ENCODE results near the gene MPZL3.
"Not testable (repeated sequence)": the region's sequence is repeated elsewhere in the genome, so short reads cannot be mapped to it uniquely, and the experiment has no call there.

MPZL3 gene

GRCh38 chr11:118198370-118198769 is 53.8 kb downstream of the MPZL3 start:
- Histone ChIP-seq H3K4me1 (ENCODE audit: insufficient read depth, insufficient read length) (no peaks in the 10 kb centered on the region), H3K4me3 (ENCODE audit: insufficient read length, low read depth) (no peak overlapping the region)
- no peak for DNase-seq (ENCODE audit: low read depth, low spot score)

GRCh38 chr11:118194835-118195627 is 57.1 kb downstream of the MPZL3 start:
- no peak for TF ChIP-seq ZNF274 (IDR thresholded peaks at IDR 0.05; ENCODE audit: low read depth, low read length)
- TF ChIP-seq SUZ12 (IDR thresholded peaks at IDR 0.05; ENCODE audit: extremely low read depth, insufficient read depth, insufficient read length) = no peak
- no peak for TF ChIP-seq YY1 (IDR thresholded peaks at IDR 0.05; ENCODE audit: insufficient read depth, insufficient read length)
- H3K9me3 ChIP-seq (ENCODE audit: insufficient read depth, low read length) = no peaks in the 10 kb centered on the region; the same call in 1 of the 2 replicates
- DNase-seq (ENCODE audit: low read depth, low spot score) = no peak
- no peaks in the 10 kb centered on the region for H3K27me3 ChIP-seq (ENCODE audit: insufficient read depth, insufficient read length)
- H3K9ac ChIP-seq (ENCODE audit: insufficient read length, low read depth) = peak overlapping the region; percentile 28
- H3K4me3 ChIP-seq (ENCODE audit: insufficient read length, low read depth) = no peak overlapping the region
- no peaks in the 10 kb centered on the region for H3K36me3 ChIP-seq (ENCODE audit: insufficient read depth, insufficient read length, low read length)
- no peaks in the 10 kb centered on the region for H3K4me1 ChIP-seq (ENCODE audit: insufficient read depth, insufficient read length)

More at GRCh38 chr11:118198370-118198769, 53.8 kb downstream of the MPZL3 start:
- Histone ChIP-seq H3K36me3 (ENCODE audit: insufficient read depth, insufficient read length, low read length) (no peaks in the 10 kb centered on the region), H3K27me3 (ENCODE audit: insufficient read depth, insufficient read length) (no peaks in the 10 kb centered on the region), H3K9me3 (ENCODE audit: insufficient read depth, low read length) (no peaks in the 10 kb centered on the region), H3K9ac (ENCODE audit: insufficient read length, low read depth) (no peak overlapping the region)
- TF ChIP-seq YY1 (IDR thresholded peaks at IDR 0.05; ENCODE audit: insufficient read depth, insufficient read length) = no peak
- TF ChIP-seq SUZ12 (IDR thresholded peaks at IDR 0.05; ENCODE audit: extremely low read depth, insufficient read depth, insufficient read length) = no peak
- TF ChIP-seq ZNF274 (IDR thresholded peaks at IDR 0.05; ENCODE audit: low read depth, low read length) = no peak

DNA sequence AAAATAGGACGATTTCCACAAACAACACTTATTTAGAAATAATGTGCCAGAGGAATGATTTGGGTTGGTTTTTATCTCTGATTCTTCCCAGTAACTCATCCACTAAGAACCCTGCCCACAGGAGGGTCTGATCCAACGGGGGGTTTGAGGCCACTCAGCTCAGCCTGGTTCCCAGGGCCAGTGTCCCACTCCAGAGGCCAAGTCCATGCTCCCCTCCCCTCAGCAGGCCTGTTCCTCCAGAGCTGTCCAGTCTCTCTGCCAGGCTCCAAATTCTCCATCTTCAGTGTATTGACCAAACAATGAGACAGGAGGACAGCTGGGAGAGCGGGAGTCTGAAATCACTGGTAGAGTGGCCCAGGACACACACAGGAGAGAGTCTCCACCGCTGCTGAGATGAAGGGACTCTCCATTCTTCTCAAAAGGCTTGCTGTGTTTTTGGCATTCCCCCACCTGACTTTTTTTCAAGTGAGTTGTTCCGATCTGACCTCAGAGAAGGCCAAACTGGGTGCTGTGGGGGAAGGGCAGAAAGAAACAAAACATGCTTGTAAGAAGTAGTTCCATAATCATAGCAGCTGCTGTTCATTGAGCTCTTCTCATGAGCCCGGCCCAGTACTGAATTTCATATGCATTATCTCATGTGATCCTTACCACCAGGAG is 58.1 kb downstream of the MPZL3 start:
- H3K36me3 ChIP-seq (ENCODE audit: insufficient read depth, insufficient read length, low read length) = no peaks in the 10 kb centered on the region
- no peak for DNase-seq (ENCODE audit: low read depth, low spot score)
- H3K9me3 ChIP-seq (ENCODE audit: insufficient read depth, low read length) = no peaks in the 10 kb centered on the region; the same call in 1 of the 2 replicates
- H3K4me3 ChIP-seq (ENCODE audit: insufficient read length, low read depth) = no peak overlapping the region
- H3K9ac ChIP-seq (ENCODE audit: insufficient read length, low read depth) = no peak overlapping the region
- H3K4me1 ChIP-seq (ENCODE audit: insufficient read depth, insufficient read length) = no peaks in the 10 kb centered on the region
- TF ChIP-seq ZNF274 (IDR thresholded peaks at IDR 0.05; ENCODE audit: low read depth, low read length) (no peak), YY1 (IDR thresholded peaks at IDR 0.05; ENCODE audit: insufficient read depth, insufficient read length) (no peak), SUZ12 (IDR thresholded peaks at IDR 0.05; ENCODE audit: extremely low read depth, insufficient read depth, insufficient read length) (no peak)
- H3K27me3 ChIP-seq (ENCODE audit: insufficient read depth, insufficient read length) = no peaks in the 10 kb centered on the region

DNA sequence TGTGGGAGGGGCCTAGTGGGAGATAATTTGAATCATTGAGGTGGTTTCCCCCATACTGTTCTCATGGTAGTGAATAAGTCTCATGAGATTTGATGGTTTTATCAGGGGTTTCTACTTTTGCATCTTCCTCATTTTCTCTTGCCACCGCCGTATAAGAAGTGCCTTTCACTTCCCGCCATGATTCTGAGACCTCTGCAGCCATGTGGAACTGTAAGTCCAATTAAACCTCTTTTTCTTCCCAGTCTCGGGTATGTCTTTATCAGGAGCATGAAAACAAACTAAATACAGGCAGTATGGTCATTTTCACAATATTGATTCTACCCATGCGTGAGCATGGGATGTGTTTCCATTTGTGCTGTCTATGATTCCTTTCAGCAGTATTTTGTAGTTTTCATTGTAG is 59.3 kb downstream of the MPZL3 start:
- H3K27me3 ChIP-seq (ENCODE audit: insufficient read depth, insufficient read length); DNase-seq (ENCODE audit: low read depth, low spot score); H3K4me1 ChIP-seq (ENCODE audit: insufficient read depth, insufficient read length); H3K9me3 ChIP-seq (ENCODE audit: insufficient read depth, low read length); H3K9ac ChIP-seq (ENCODE audit: insufficient read length, low read depth); H3K4me3 ChIP-seq (ENCODE audit: insufficient read length, low read depth); H3K36me3 ChIP-seq (ENCODE audit: insufficient read depth, insufficient read length, low read length): not testable (repeated sequence)

DNA sequence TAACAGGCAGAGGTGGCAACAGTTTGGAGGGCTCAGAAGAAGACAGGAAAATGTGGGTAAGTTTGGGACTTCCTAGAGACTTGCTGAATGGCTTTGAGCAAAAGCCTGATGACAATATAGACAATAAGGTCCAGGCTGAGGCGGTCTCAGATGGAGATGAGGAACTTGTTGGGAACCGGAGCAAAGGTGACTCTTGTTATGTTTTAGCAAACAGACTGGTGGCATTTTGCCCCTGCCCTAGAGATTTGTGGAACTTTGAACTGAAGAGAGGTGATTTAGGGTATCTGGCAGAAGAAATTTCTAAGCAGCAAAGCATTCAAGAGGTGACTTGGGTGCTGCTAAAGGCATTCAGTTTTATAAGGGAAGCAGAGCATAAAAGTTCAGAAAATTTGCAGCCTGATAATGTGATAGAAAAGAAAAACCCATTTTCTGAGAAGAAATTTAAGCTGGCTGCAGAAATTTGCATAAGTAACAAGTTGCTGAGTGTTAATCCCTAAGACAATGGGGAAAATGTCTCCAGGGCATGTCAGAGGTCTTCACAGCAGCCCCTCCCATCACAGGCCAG is 61.1 kb downstream of the MPZL3 start:
- H3K9me3 ChIP-seq (ENCODE audit: insufficient read depth, low read length); H3K9ac ChIP-seq (ENCODE audit: insufficient read length, low read depth); H3K36me3 ChIP-seq (ENCODE audit: insufficient read depth, insufficient read length, low read length); H3K27me3 ChIP-seq (ENCODE audit: insufficient read depth, insufficient read length); H3K4me3 ChIP-seq (ENCODE audit: insufficient read length, low read depth); DNase-seq (ENCODE audit: low read depth, low spot score); H3K4me1 ChIP-seq (ENCODE audit: insufficient read depth, insufficient read length): not testable (repeated sequence)

- no peak for DNase-seq (ENCODE audit: low read depth, low spot score)
- Histone ChIP-seq H3K27me3 (ENCODE audit: insufficient read depth, insufficient read length) (no peaks in the 10 kb centered on the region), H3K4me1 (ENCODE audit: insufficient read depth, insufficient read length) (no peaks in the 10 kb centered on the region), H3K36me3 (ENCODE audit: insufficient read depth, insufficient read length, low read length) (no peaks in the 10 kb centered on the region), H3K9me3 (ENCODE audit: insufficient read depth, low read length) (no peaks in the 10 kb centered on the region), H3K4me3 (ENCODE audit: insufficient read length, low read depth) (no peak overlapping the region), H3K9ac (ENCODE audit: insufficient read length, low read depth) (no peak overlapping the region)
- TF ChIP-seq ZNF274 (IDR thresholded peaks at IDR 0.05; ENCODE audit: low read depth, low read length) (no peak), SUZ12 (IDR thresholded peaks at IDR 0.05; ENCODE audit: extremely low read depth, insufficient read depth, insufficient read length) (no peak), YY1 (IDR thresholded peaks at IDR 0.05; ENCODE audit: insufficient read depth, insufficient read length) (no peak)
Observed at GRCh38 chr11:118186346-118187107, 65.6 kb downstream of the MPZL3 start.

Measured in NT2/D1 (cell line).